ENCODE measurements around the gene ORC4. TPM values are rescaled to one million over a fixed set of nuclear protein-coding genes. Genes with fewer than 3 reads are reported as not detected.

Gene ORC4
- total RNA-seq, 1 donor from 2014 or later = 57.9 TPM

DNA sequence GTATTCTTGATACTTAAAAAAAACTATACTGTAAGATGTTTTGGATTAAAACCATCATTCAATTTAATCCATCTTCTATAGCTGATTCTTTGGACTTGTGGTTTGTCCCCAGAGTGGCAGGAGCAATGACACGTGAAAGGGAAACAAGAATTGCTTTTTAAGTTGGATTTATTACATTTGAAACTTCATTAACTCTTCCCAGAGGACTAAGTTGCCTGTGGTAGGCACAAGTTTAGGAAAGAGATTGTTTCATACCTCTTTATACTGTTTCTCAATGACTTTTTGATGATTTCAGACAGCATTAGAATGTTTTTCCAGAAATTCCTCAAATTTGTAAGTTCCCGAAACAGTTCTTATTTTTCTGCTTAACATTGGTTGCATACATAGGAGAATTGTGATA lies 134.4 kb downstream of the ORC4 start:
- Histone ChIP-seq H3K27me3 (ENCODE audit: control insufficient read depth, insufficient read depth, low read length) (no peaks in the 10 kb centered on the region), H3K36me3 (ENCODE audit: control insufficient read depth, insufficient read depth, low read length) (no peaks in the 10 kb centered on the region), H3K4me3 (ENCODE audit: low read depth, low read length) (no peak overlapping the region)
- TF ChIP-seq, protein P1, sequence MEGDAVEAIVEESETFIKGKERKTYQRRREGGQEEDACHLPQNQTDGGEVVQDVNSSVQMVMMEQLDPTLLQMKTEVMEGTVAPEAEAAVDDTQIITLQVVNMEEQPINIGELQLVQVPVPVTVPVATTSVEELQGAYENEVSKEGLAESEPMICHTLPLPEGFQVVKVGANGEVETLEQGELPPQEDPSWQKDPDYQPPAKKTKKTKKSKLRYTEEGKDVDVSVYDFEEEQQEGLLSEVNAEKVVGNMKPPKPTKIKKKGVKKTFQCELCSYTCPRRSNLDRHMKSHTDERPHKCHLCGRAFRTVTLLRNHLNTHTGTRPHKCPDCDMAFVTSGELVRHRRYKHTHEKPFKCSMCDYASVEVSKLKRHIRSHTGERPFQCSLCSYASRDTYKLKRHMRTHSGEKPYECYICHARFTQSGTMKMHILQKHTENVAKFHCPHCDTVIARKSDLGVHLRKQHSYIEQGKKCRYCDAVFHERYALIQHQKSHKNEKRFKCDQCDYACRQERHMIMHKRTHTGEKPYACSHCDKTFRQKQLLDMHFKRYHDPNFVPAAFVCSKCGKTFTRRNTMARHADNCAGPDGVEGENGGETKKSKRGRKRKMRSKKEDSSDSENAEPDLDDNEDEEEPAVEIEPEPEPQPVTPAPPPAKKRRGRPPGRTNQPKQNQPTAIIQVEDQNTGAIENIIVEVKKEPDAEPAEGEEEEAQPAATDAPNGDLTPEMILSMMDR (IDR thresholded peaks at IDR 0.05; ENCODE audit: insufficient read depth, low read length, severe bottlenecking) = no peak
- DNase-seq (ENCODE audit: low read depth) (no peak), FAIRE-seq (no peak)

DNA sequence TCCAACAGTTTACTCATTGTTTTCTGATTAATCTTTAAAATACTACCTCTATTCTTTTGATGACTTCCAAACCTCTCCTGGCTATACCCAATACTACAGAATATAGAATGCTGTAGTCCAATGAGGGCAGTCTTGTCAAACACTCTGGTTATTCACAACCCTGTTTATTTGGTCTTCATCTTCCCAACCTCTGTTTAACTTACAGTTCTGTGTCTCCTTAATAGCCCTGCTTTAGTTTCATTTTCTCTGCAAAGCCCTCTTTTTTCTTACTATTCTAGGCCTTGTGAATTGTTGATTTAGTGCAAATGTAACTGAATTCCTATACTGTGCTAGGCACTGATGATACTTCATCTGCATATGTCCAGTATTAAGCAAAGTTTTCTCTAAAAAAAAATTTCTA lies 135.7 kb downstream of the ORC4 start:
- no peaks in the 10 kb centered on the region for H3K27me3 ChIP-seq (ENCODE audit: control insufficient read depth, insufficient read depth, low read length)
- H3K4me3 ChIP-seq (ENCODE audit: low read depth, low read length) = no peak overlapping the region
- TF ChIP-seq, protein P1 (IDR thresholded peaks at IDR 0.05; ENCODE audit: insufficient read depth, low read length, severe bottlenecking) = no peak
- FAIRE-seq (no peak), DNase-seq (ENCODE audit: low read depth) (no peak)
- H3K36me3 ChIP-seq (ENCODE audit: control insufficient read depth, insufficient read depth, low read length) = no peaks in the 10 kb centered on the region

DNA sequence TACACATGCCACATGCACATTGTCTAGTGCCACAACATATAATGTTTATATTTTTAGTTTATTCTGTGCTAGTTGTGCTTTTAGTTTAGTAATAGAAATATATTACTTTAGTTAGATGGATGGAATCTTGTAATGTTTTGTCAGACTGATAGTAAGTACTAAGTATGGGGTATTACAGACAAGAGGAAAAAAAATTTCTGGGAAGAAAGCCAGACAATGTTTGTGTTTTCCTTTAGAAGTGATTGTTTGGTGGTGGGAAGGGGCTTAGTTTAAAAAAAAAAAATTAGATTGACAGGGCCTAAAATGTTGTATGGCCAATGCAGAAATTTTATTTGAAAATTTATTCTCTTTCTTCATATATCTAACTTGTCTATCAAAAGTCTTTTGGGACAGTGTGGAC lies 137.9 kb downstream of the ORC4 start:
- Histone ChIP-seq H3K4me3 (ENCODE audit: low read depth, low read length) (no peak overlapping the region), H3K36me3 (ENCODE audit: control insufficient read depth, insufficient read depth, low read length) (no peaks in the 10 kb centered on the region), H3K27me3 (ENCODE audit: control insufficient read depth, insufficient read depth, low read length) (no peaks in the 10 kb centered on the region)
- FAIRE-seq = no peak
- DNase-seq (ENCODE audit: low read depth) = no peak
- TF ChIP-seq, protein P1 (IDR thresholded peaks at IDR 0.05; ENCODE audit: insufficient read depth, low read length, severe bottlenecking) = no peak

Other genes with a start within 250 kb of the ORC4 start
- gene ACVR2A, start 175.7 kb downstream of the ORC4 start, total RNA-seq = 9.3 and 10.0 TPM in 2 replicates
- 5.3 and 9.5 TPM in 2 replicates for gene MBD5, start 354 bp upstream of the ORC4 start, total RNA-seq

Measured in bronchial epithelial cell (primary cell).